Endothelial cell of umbilical vein (primary cell): ENCODE data around the gene RNF6. TPM values are rescaled to one million over a fixed set of nuclear protein-coding genes. Genes with fewer than 3 reads are reported as not detected.

Experiments
- BruUV-seq: library from RNA; stranded (reverse); fragments of 400-500 nt; replicated peaks from 2 replicates; lab custom pipeline; 2021; lab: Mats Ljungman, UMichigan
- CTCF ChIA-PET: fragments of 300-600, 350-600 bp; sonication (Branson Sonifier 250); formaldehyde crosslinking; loops from one replicate; lab custom pipeline; 2021; ENCODE audit warnings: antibody characterized with exemption, inconsistent platforms; lab: Charles Lee
- POLR2A ChIA-PET: fragments of 300-600, 350-600 bp; sonication (Branson Sonifier 250); formaldehyde crosslinking; loops from one replicate; lab custom pipeline; 2021; ENCODE audit warnings: antibody characterized with exemption, inconsistent platforms; lab: Charles Lee
- DNase-seq: peaks from one replicate; pipeline ENCODE4 v3.0.0-alpha.2; 2011; ENCODE audit warnings: low read depth, low spot score
- FAIRE-seq: peaks from 2 replicates; lab custom pipeline; 2011; peaks lifted over from hg19 to GRCh38; lab: Jason Lieb, UNC
- H2AFZ ChIP-seq: 2 replicates; pipeline ENCODE4 v1.6.0; 2012; ENCODE audit warnings: low read depth, low read length, control low read depth, inconsistent platforms
- H3K27ac ChIP-seq: 2 replicates; pipeline ENCODE4 v1.5.1; 2011; ENCODE audit warnings: low read depth, mild to moderate bottlenecking, control low read depth, low read length, moderate library complexity; ENCODE audit not compliant: insufficient read depth
- H3K27me3 ChIP-seq, 2 experiments: 2 replicates each; pipeline versions ENCODE4 v1.6.0 to v1.6.1; 2011; ENCODE audit warnings: low read length in 2 of 2, mixed read lengths in 1 of 2; ENCODE audit not compliant: control insufficient read depth in 2 of 2, insufficient read depth in 2 of 2
- H3K36me3 ChIP-seq, 2 experiments: 2 replicates in 1 of 2; 3 replicates in 1 of 2; pipeline ENCODE4 v1.5.1; 2011; ENCODE audit warnings: low read length in 2 of 2, mild to moderate bottlenecking in 1 of 2, moderate library complexity in 1 of 2; ENCODE audit not compliant: control insufficient read depth in 2 of 2, insufficient read depth in 2 of 2; ENCODE audit errors: extremely low read depth in 1 of 2
- H3K4me1 ChIP-seq: 3 replicates; pipeline ENCODE4 v1.5.1; 2011; ENCODE audit warnings: mild to moderate bottlenecking, low read length; ENCODE audit not compliant: control insufficient read depth, insufficient read depth; ENCODE audit errors: extremely low read depth
- H3K4me2 ChIP-seq: 2 replicates; pipeline ENCODE4 v1.6.1; 2011; ENCODE audit warnings: low read length, control low read depth, mixed read lengths; ENCODE audit not compliant: insufficient read depth
- H3K4me3 ChIP-seq, 3 experiments: fragments of 200-600 bp in 1 of 3; sonication (generic), shearing (Covaris generic) in 1 of 3; replicated peaks in 1 of 3; 2 replicates each; pipeline ENCODE4 v1.5.1; 2011 to 2016; ENCODE audit warnings: control low read depth in 3 of 3, low read length in 3 of 3, mild to moderate bottlenecking in 2 of 3, inconsistent platforms in 1 of 3, low read depth in 1 of 3, moderate library complexity in 1 of 3; ENCODE audit not compliant: insufficient read depth in 1 of 3
- H3K79me2 ChIP-seq: 2 replicates; pipeline ENCODE4 v1.6.0; 2012; ENCODE audit warnings: low read length, inconsistent platforms; ENCODE audit not compliant: control insufficient read depth, insufficient read depth
- H3K9ac ChIP-seq: replicated peaks from 2 replicates; pipeline ENCODE3; 2011; ENCODE audit warnings: low read length, control low read depth; ENCODE audit not compliant: insufficient read depth; ENCODE audit errors: extremely low read depth
- H3K9me1 ChIP-seq: replicated peaks from 3 replicates; pipeline ENCODE4 v1.6.0; 2011; ENCODE audit warnings: mild to moderate bottlenecking, low read length; ENCODE audit not compliant: control insufficient read depth, insufficient read depth; ENCODE audit errors: extremely low read depth
- H3K9me3 ChIP-seq: replicated peaks from 2 replicates; pipeline ENCODE4 v1.5.1; 2012; ENCODE audit warnings: low read length, inconsistent platforms; ENCODE audit not compliant: control insufficient read depth, insufficient read depth
- H4K20me1 ChIP-seq: replicated peaks from 2 replicates; pipeline ENCODE3; 2011; ENCODE audit warnings: mild to moderate bottlenecking, low read length; ENCODE audit not compliant: control insufficient read depth, insufficient read depth; ENCODE audit errors: extremely low read depth
- EZH2 ChIP-seq: IDR thresholded peaks from 2 replicates; pipeline ENCODE4 v1.6.1; 2012; ENCODE audit warnings: borderline replicate concordance, low read depth, mild to moderate bottlenecking, moderate library complexity, low read length, inconsistent platforms; ENCODE audit not compliant: severe bottlenecking
- FOS ChIP-seq: IDR thresholded peaks from 2 replicates; pipeline ENCODE4 v1.6.1; 2011; ENCODE audit warnings: mild to moderate bottlenecking, low read length, moderate library complexity, borderline replicate concordance; ENCODE audit not compliant: insufficient read depth
- GATA2 ChIP-seq: IDR thresholded peaks from 2 replicates; pipeline ENCODE4 v1.7.0; 2011; ENCODE audit warnings: low read depth, mild to moderate bottlenecking, moderate library complexity, mixed read lengths, low read length; ENCODE audit not compliant: insufficient read length, insufficient read depth
- JUN ChIP-seq: IDR thresholded peaks from 2 replicates; pipeline ENCODE4 v1.6.1; 2011; ENCODE audit warnings: borderline replicate concordance, low read depth; ENCODE audit not compliant: insufficient read length, insufficient read depth
- MYC ChIP-seq: IDR thresholded peaks from one replicate; pipeline ENCODE4 v1.6.1; 2011; ENCODE audit warnings: mild to moderate bottlenecking, low read depth, low read length
- POLR2A ChIP-seq: IDR thresholded peaks from 2 replicates; pipeline ENCODE4 v1.6.1; 2012; ENCODE audit warnings: low read depth, mild to moderate bottlenecking, control low read depth, low read length
- dilution Hi-C: fragments of 300-500 bp; cut with MboI; formaldehyde crosslinking; loops from one replicate; pipeline ENCODE4 v1.15.0; 2019; ENCODE audit warnings: low sequenced_read_pairs; ENCODE audit not compliant: extremely low pct_ligation_motif_present
- intact Hi-C: fragments of 100-400 bp; cut with micrococcal nuclease; formaldehyde crosslinking; loops from one replicate; pipeline ENCODE4 v1.10.0; 2022
- polyA plus RNA-seq, 4 experiments: library from polyadenylated mRNA; depleted of rRNA in 3 of 4; stranded (reverse) in 3 of 4; unstranded in 1 of 4; fragments of >200 nt; gene quantifications; 2 replicates each; pipeline versions ENCODE4 v1.2.1 to v1.2.3, GENCODE V29; 2011 to 2012; ENCODE audit warnings: missing spikeins in 1 of 4
- total RNA-seq: library from RNA; stranded (reverse); gene quantifications from 2 replicates; pipeline ENCODE4 v1.2.3, GENCODE V29; 2021
- TF ChIP-seq, protein P1 (sequence below): IDR thresholded peaks from 2 replicates; pipeline ENCODE4 v1.6.1; 2011; ENCODE audit not compliant: insufficient read depth, insufficient read length

Gene RNF6
- total and polyA plus RNA-seq, 2 donors (not counting 3 experiments of a cell fraction or from before 2014, with no cell fraction given) = 12.7 to 36.4 TPM

GRCh38 chr13:26168835-26169234, 53.3 kb downstream of the RNF6 start:
- no peak overlapping the region for H3K4me2 ChIP-seq
- no peak overlapping the region for H3K4me3 ChIP-seq
- H3K79me2 ChIP-seq = no peaks in the 10 kb centered on the region
- H3K4me1 ChIP-seq = no peaks in the 10 kb centered on the region
- intact Hi-C loops (no loop called here), dilution Hi-C loops (no loop called here)
- ChIA-PET CTCF (no interaction called here), POLR2A (no interaction called here)
- H3K9me1 ChIP-seq = no peaks in the 10 kb centered on the region
- no TSS peak for BruUV-seq
- FAIRE-seq (no peak), DNase-seq (no peak)
- H4K20me1 ChIP-seq = no peaks in the 10 kb centered on the region
- H3K9me3 ChIP-seq = no peaks in the 10 kb centered on the region
- H3K27me3 ChIP-seq = peaks cover 0 to 1% of the 10 kb centered on the region in 2 experiments
- no peak overlapping the region for H2AFZ ChIP-seq
- H3K27ac ChIP-seq = no peak overlapping the region
- no peaks in the 10 kb centered on the region for H3K36me3 ChIP-seq
- TF ChIP-seq GATA2 (no peak), MYC (no peak), FOS (no peak), JUN (no peak), EZH2 (no peak)
- TF ChIP-seq, protein P1, sequence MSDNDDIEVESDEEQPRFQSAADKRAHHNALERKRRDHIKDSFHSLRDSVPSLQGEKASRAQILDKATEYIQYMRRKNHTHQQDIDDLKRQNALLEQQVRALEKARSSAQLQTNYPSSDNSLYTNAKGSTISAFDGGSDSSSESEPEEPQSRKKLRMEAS = no peak
- no peak overlapping the region for H3K9ac ChIP-seq

- dilution Hi-C loops = no loop called here
- no peak overlapping the region for H3K4me3 ChIP-seq
- no peak for FAIRE-seq
- CTCF ChIA-PET = no interaction called here
- POLR2A ChIA-PET = no interaction called here
- no peak overlapping the region for H2AFZ ChIP-seq
- no peaks in the 10 kb centered on the region for H3K36me3 ChIP-seq
- H3K4me2 ChIP-seq = no peak overlapping the region
- DNase-seq = no peak
- no peaks in the 10 kb centered on the region for H3K79me2 ChIP-seq
- H3K9me1 ChIP-seq = no peaks in the 10 kb centered on the region
- intact Hi-C loops = no loop called here
- H3K9me3 ChIP-seq = no peaks in the 10 kb centered on the region
- TF ChIP-seq FOS (no peak), POLR2A (no peak), MYC (no peak), JUN (no peak), EZH2 (no peak), GATA2 (no peak)
- TF ChIP-seq, protein P1 = no peak
- BruUV-seq = no TSS peak
- H3K27ac ChIP-seq = no peak overlapping the region
- H3K4me1 ChIP-seq = no peaks in the 10 kb centered on the region
- no peaks in the 10 kb centered on the region for H4K20me1 ChIP-seq
- peaks cover 0 to 1% of the 10 kb centered on the region in 2 experiments for H3K27me3 ChIP-seq
- no peak overlapping the region for H3K9ac ChIP-seq
These were observed 53.8 kb downstream of the RNF6 start for GRCh38 chr13:26168237-26168814.
